ENCODE measurements around the gene ERV3-1. TPM values are rescaled to one million over a fixed set of nuclear protein-coding genes. Genes with fewer than 3 reads are reported as not detected.
"Not testable (repeated sequence)": the region's sequence is repeated elsewhere in the genome, so short reads cannot be mapped to it uniquely, and the experiment has no call there.

ERV3-1 gene
- polyA plus RNA-seq, 1 experiment, result 19.3 TPM

GRCh38 chr7:65037740-65038688 lies 31.5 kb upstream of the ERV3-1 start:
- H3K27ac ChIP-seq (ENCODE audit: low read depth, low read length), result peak overlapping the region; percentile 57
- TF ChIP-seq CTCF (IDR thresholded peaks at IDR 0.05; ENCODE audit: low read depth, low read length), result no peak
- no peaks in the 10 kb centered on the region; the same call in 1 of the 2 replicates for H3K9me3 ChIP-seq (ENCODE audit: control insufficient read depth, insufficient read depth, low read length)
- CTCF ChIA-PET, result no interaction called here
- POLR2A ChIA-PET, result interaction anchor here (0.6 to 2.7 kb wide), 4 partner anchors 26 to 832 kb away, joined by 3 to 18 read pairs (median 6); partner anchors contain the start of gene ERV3-1
- DNase-seq (ENCODE audit: low read depth, low spot score), result peak; percentile 76
- H3K4me3 ChIP-seq (ENCODE audit: low read depth, low read length), result peak overlapping the region; percentile 73
- H3K27me3 ChIP-seq (ENCODE audit: control insufficient read depth, insufficient read depth, low read length), result no peaks in the 10 kb centered on the region

GRCh38 chr7:65036526-65036925 lies 30.0 kb upstream of the ERV3-1 start:
- H3K4me3 ChIP-seq (ENCODE audit: low read depth, low read length); H3K9me3 ChIP-seq (ENCODE audit: control insufficient read depth, insufficient read depth, low read length); CTCF ChIA-PET; H3K27ac ChIP-seq (ENCODE audit: low read depth, low read length); H3K27me3 ChIP-seq (ENCODE audit: control insufficient read depth, insufficient read depth, low read length); DNase-seq (ENCODE audit: low read depth, low spot score): not testable (repeated sequence)
- POLR2A ChIA-PET, result interaction anchor here (2.7 kb wide), 1 partner anchor 30 kb away, joined by 18 read pairs; the partner anchor contains the start of gene ERV3-1

GRCh38 chr7:65035469-65035868 lies 29.0 kb upstream of the ERV3-1 start:
- POLR2A ChIA-PET; H3K9me3 ChIP-seq (ENCODE audit: control insufficient read depth, insufficient read depth, low read length); H3K27me3 ChIP-seq (ENCODE audit: control insufficient read depth, insufficient read depth, low read length); H3K4me3 ChIP-seq (ENCODE audit: low read depth, low read length); CTCF ChIA-PET; H3K27ac ChIP-seq (ENCODE audit: low read depth, low read length); DNase-seq (ENCODE audit: low read depth, low spot score): not testable (repeated sequence)

- H3K4me3 ChIP-seq (ENCODE audit: low read depth, low read length); H3K9me3 ChIP-seq (ENCODE audit: control insufficient read depth, insufficient read depth, low read length); H3K27ac ChIP-seq (ENCODE audit: low read depth, low read length); POLR2A ChIA-PET; H3K27me3 ChIP-seq (ENCODE audit: control insufficient read depth, insufficient read depth, low read length): not testable (repeated sequence)
- CTCF ChIA-PET, result interaction anchor here (0.7 kb wide), 1 partner anchor 142 kb away, joined by 4 read pairs; no protein-coding TSS in a partner anchor
- peak; percentile 18 for DNase-seq (ENCODE audit: low read depth, low spot score)
Measured at GRCh38 chr7:65034120-65034782, 27.8 kb upstream of the ERV3-1 start.

GRCh38 chr7:65033391-65033790 lies 26.9 kb upstream of the ERV3-1 start:
- H3K27ac ChIP-seq (ENCODE audit: low read depth, low read length); CTCF ChIA-PET; DNase-seq (ENCODE audit: low read depth, low spot score); H3K4me3 ChIP-seq (ENCODE audit: low read depth, low read length); H3K27me3 ChIP-seq (ENCODE audit: control insufficient read depth, insufficient read depth, low read length); POLR2A ChIA-PET; H3K9me3 ChIP-seq (ENCODE audit: control insufficient read depth, insufficient read depth, low read length): not testable (repeated sequence)

- H3K4me3 ChIP-seq (ENCODE audit: low read depth, low read length); DNase-seq (ENCODE audit: low read depth, low spot score); H3K27ac ChIP-seq (ENCODE audit: low read depth, low read length); H3K9me3 ChIP-seq (ENCODE audit: control insufficient read depth, insufficient read depth, low read length); H3K27me3 ChIP-seq (ENCODE audit: control insufficient read depth, insufficient read depth, low read length); POLR2A ChIA-PET: not testable (repeated sequence)
- CTCF ChIA-PET, result interaction anchor here (0.7 kb wide), 1 partner anchor 353 kb away, joined by 3 read pairs; no protein-coding TSS in a partner anchor
Measured at GRCh38 chr7:65025023-65025422, 18.5 kb upstream of the ERV3-1 start.

- CTCF ChIA-PET; POLR2A ChIA-PET; H3K27ac ChIP-seq (ENCODE audit: low read depth, low read length); H3K9me3 ChIP-seq (ENCODE audit: control insufficient read depth, insufficient read depth, low read length); DNase-seq (ENCODE audit: low read depth, low spot score); H3K27me3 ChIP-seq (ENCODE audit: control insufficient read depth, insufficient read depth, low read length); H3K4me3 ChIP-seq (ENCODE audit: low read depth, low read length): not testable (repeated sequence)
Measured at GRCh38 chr7:65020978-65021377, 14.5 kb upstream of the ERV3-1 start.

- H3K9me3 ChIP-seq (ENCODE audit: control insufficient read depth, insufficient read depth, low read length); CTCF ChIA-PET; H3K27ac ChIP-seq (ENCODE audit: low read depth, low read length); H3K4me3 ChIP-seq (ENCODE audit: low read depth, low read length); H3K27me3 ChIP-seq (ENCODE audit: control insufficient read depth, insufficient read depth, low read length); POLR2A ChIA-PET; DNase-seq (ENCODE audit: low read depth, low spot score): not testable (repeated sequence)
Measured at GRCh38 chr7:65009881-65010280, 3.4 kb upstream of the ERV3-1 start.

GRCh38 chr7:65009394-65009793 lies 2.9 kb upstream of the ERV3-1 start:
- DNase-seq (ENCODE audit: low read depth, low spot score); H3K9me3 ChIP-seq (ENCODE audit: control insufficient read depth, insufficient read depth, low read length); CTCF ChIA-PET; H3K27me3 ChIP-seq (ENCODE audit: control insufficient read depth, insufficient read depth, low read length); POLR2A ChIA-PET; H3K4me3 ChIP-seq (ENCODE audit: low read depth, low read length); H3K27ac ChIP-seq (ENCODE audit: low read depth, low read length): not testable (repeated sequence)

- not testable (repeated sequence) for DNase-seq (ENCODE audit: low read depth, low spot score); H3K4me3 ChIP-seq (ENCODE audit: low read depth, low read length); H3K27me3 ChIP-seq (ENCODE audit: control insufficient read depth, insufficient read depth, low read length); H3K27ac ChIP-seq (ENCODE audit: low read depth, low read length)
- CTCF ChIA-PET, result interaction anchor here (1.7 kb wide), 1 partner anchor 57 kb away, joined by 5 read pairs; no protein-coding TSS in a partner anchor
- POLR2A ChIA-PET, result interaction anchor here (0.6 to 1.7 kb wide), 3 partner anchors 31 to 444 kb away, joined by 3 to 18 read pairs (median 3); partner anchors contain the start of gene ZNF680
- H3K9me3 ChIP-seq (ENCODE audit: control insufficient read depth, insufficient read depth, low read length), result peaks cover 11% of the 10 kb centered on the region
Measured at GRCh38 chr7:65007036-65007435, 549 bp upstream of the ERV3-1 start.
